ENCODE results near the gene CABYR.

Gene CABYR

DNA sequence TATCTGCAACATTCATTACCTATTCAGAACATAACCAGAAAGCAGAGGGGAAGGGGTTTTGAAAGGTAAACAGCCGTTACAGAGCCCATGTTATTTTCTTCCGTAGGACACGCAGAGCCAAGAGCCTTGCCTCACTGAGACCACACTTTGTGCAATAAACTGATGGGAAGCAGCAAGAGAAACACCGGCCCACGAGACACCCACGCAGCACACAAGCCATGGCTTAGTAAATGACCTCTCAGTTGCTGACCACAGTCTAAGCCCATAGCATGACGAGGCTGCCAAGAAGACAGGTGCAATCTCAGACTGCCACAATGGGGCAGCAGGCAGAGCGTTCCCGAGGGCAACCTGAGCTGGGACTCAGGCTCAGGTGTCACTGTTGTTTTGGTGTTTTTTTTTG lies 59.6 kb downstream of the CABYR start:
- intact Hi-C loops (cut with DNase I; ENCODE audit: low total_unique reads): no loop called here
- TF ChIP-seq, protein P1, sequence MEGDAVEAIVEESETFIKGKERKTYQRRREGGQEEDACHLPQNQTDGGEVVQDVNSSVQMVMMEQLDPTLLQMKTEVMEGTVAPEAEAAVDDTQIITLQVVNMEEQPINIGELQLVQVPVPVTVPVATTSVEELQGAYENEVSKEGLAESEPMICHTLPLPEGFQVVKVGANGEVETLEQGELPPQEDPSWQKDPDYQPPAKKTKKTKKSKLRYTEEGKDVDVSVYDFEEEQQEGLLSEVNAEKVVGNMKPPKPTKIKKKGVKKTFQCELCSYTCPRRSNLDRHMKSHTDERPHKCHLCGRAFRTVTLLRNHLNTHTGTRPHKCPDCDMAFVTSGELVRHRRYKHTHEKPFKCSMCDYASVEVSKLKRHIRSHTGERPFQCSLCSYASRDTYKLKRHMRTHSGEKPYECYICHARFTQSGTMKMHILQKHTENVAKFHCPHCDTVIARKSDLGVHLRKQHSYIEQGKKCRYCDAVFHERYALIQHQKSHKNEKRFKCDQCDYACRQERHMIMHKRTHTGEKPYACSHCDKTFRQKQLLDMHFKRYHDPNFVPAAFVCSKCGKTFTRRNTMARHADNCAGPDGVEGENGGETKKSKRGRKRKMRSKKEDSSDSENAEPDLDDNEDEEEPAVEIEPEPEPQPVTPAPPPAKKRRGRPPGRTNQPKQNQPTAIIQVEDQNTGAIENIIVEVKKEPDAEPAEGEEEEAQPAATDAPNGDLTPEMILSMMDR (IDR thresholded peaks at IDR 0.05): no peak
- peaks cover 0 to 17% (median 3%) of the 10 kb centered on the region in 4 donors for H3K4me1 ChIP-seq
- H3K9me3 ChIP-seq: no peaks in the 10 kb centered on the region
- no peak for DNase-seq
- peaks cover 0 to 6% (median 0%) of the 10 kb centered on the region in 3 donors for H3K36me3 ChIP-seq
- no peak overlapping the region for H3K27ac ChIP-seq
- H3K4me3 ChIP-seq: no peak overlapping the region
- no peaks in the 10 kb centered on the region for H3K27me3 ChIP-seq

DNA sequence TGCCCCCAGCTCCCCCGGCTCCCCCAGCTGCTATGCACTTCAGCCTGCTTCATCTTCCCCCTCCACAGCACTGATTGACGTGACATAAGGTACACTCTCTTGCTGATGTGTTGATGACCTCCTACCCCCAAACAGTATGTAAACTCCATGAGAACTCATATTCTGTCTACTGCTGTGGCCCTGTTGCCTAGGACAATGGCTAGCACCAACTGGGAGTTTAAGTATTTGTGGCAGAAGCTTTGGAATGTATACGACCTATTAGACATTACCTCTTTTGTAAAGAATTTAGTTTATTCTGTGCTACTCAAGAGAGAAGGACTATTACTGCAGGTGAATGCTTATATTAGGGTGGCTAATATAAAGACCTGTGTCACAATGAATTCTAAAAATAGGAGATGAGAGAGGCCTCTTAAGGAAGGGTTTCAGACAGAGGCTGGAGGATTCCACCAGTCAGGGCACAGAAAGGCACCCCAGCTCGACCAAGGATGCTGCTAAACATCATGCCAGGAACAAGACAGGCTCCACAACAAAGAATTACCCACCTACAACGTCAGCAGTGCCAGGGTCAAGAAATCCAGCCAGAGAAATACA lies 60.6 kb downstream of the CABYR start:
- no peak for DNase-seq

DNA sequence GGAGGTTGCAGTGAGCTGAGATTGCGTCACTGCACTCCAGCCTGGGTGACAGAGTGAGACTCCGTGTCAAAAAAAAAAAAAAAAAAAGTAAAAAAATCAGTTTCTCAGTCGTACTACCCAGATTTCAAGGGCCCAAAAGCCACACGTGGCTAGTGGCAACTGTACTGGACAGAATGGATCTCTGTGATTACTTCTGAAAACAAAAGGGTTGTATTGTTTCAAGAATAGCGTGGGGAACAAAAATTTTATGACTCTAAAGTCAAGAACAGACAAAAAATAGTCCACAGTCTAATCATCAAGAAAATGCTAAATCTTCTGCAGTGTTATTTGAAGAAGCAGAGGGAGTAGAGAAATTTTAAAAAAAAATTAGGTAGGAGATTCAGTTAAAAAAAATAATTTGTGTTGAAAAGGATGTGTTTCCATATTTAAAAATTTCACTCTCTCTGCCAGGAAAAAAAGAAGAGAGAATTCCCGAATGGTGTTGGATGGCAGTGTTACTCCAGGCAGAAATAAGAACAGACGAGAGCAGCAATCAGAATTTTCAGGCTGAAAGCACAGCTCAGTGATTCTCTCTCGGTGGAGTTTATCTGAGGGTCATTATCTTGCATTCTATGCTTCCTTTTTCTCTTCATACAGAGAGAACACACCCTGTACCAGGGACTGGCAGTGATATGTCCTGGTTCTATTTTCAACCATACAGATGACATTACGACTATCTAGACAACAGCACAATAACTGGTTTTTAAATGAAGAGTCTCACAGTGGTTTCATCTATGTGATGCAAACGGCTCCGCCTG lies 61.8 kb downstream of the CABYR start:
- Histone ChIP-seq H3K9me3 (no peaks in the 10 kb centered on the region), H3K4me1 (peaks cover 0 to 13% (median 3%) of the 10 kb centered on the region in 4 donors), H3K4me3 (no peak overlapping the region), H3K27me3 (no peaks in the 10 kb centered on the region), H3K36me3 (no peaks in the 10 kb centered on the region), H3K27ac (no peak overlapping the region)
- TF ChIP-seq, protein P1 (IDR thresholded peaks at IDR 0.05): no peak
- no peak for DNase-seq
- intact Hi-C loops (cut with DNase I; ENCODE audit: low total_unique reads): no loop called here

More for the DNA sequence above, 60.6 kb downstream of the CABYR start:
- Histone ChIP-seq H3K27me3 (no peaks in the 10 kb centered on the region), H3K27ac (no peak overlapping the region), H3K36me3 (peaks cover 0 to 6% (median 0%) of the 10 kb centered on the region in 3 donors), H3K4me1 (peaks cover 0 to 13% (median 3%) of the 10 kb centered on the region in 4 donors), H3K9me3 (no peaks in the 10 kb centered on the region), H3K4me3 (no peak overlapping the region)
- intact Hi-C loops (cut with DNase I; ENCODE audit: low total_unique reads): no loop called here
- TF ChIP-seq, protein P1 (IDR thresholded peaks at IDR 0.05): no peak

DNA sequence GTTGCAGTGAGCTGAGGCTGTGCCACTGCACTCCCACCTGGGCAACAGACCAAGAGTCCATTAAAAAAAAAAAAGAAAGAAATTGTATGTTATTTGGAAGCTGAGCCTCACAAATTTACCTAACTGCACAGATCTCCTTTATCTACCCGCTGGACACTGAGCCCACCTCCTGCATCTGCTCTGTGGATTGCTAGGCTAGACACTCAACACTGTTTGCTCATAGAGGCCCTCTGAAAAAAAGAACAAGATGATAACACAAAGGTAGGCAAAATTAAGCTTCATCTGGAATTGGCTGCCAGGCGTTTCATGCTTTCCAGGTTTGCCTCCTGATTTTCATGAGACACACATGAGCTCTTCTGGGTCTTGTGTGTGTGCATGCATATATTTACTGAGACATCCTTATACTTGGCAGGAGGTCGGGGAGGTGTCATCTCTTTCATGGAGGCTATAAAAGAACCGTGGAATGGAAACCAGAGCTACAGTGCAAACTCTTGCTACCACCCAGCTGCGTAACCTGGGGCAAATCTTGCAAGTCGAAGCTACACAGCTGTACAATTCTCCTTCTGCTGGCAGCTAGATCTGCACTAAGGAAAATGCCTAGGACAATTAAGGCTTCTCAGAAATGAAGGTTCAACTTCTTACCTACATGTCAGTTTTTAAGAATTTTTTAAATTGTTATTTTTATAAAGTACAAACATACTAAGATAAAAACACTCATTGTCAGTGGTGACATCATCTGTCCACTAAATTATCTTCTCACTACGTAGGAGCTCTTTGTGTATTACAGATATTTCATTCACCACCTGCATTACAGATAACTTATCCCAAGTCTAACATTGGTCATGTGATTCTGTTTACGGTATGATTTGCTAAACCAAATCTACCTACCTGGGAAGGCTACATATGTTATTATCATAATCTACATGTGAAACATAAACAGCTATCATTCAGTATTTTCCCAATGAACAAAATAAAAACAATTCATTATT lies 63.1 kb downstream of the CABYR start:
- TF ChIP-seq, protein P1 (IDR thresholded peaks at IDR 0.05): no peak
- Histone ChIP-seq H3K27ac (no peak overlapping the region), H3K27me3 (no peaks in the 10 kb centered on the region), H3K36me3 (no peaks in the 10 kb centered on the region), H3K4me3 (no peak overlapping the region), H3K4me1 (peaks cover 0 to 13% (median 3%) of the 10 kb centered on the region in 4 donors), H3K9me3 (no peaks in the 10 kb centered on the region)
- DNase-seq: no peak
- intact Hi-C loops (cut with DNase I; ENCODE audit: low total_unique reads): no loop called here

DNA sequence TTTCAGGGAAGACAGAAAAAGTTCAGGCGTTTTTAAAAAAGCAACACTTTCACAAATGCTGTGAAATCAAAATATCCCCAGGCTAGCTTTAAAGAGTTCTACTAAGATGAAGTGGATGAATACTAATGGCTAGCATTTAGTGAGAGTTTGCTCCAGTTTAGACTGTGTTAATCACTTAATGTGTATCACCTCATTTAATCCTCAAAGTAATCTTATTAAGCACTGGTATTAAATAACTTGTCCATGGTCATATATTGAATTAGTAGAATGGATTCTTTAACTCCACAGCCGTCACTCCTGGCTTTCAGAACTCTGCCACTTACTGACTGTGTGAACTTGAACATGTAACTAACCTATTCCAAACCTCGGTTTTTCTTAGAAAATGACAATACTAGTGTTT lies 66.0 kb downstream of the CABYR start:
- H3K27ac ChIP-seq: no peak overlapping the region
- peaks cover 0 to 13% (median 3%) of the 10 kb centered on the region in 4 donors for H3K4me1 ChIP-seq
- H3K27me3 ChIP-seq: no peaks in the 10 kb centered on the region
- H3K4me3 ChIP-seq: no peak overlapping the region
- TF ChIP-seq, protein P1 (IDR thresholded peaks at IDR 0.05): no peak
- intact Hi-C loops (cut with DNase I; ENCODE audit: low total_unique reads): no loop called here
- DNase-seq: no peak
- H3K36me3 ChIP-seq: no peaks in the 10 kb centered on the region
- no peaks in the 10 kb centered on the region for H3K9me3 ChIP-seq

Measured in tibial artery (tissue), 4 donors.